ENCODE results near the gene MICU1. TPM values are rescaled to one million over a fixed set of nuclear protein-coding genes. Genes with fewer than 3 reads are reported as not detected.

Gene MICU1
- 27.2 and 27.6 TPM in 2 replicates for total RNA-seq

GRCh38 chr10:72625608-72626443 is at the start of gene MICU1:
Gene MICU1, minus strand, starts transcription at chr10:72626079. Its CDS starts 59,286 bp downstream, at chr10:72566793.

GRCh38 chr10:72354356-72355213 is 271.3 kb downstream of the MICU1 start, which contains the start of gene DNAJB12:
Gene DNAJB12, minus strand, starts transcription at chr10:72354919. Its CDS starts 22 bp downstream, at chr10:72354897.

Other genes starting within 250 kb of the MICU1 start
- gene MCU, start 66.1 kb upstream of the MICU1 start, total RNA-seq, result 24.2 and 31.0 TPM in 2 replicates